ENCODE measurements around the gene SPOCK1. TPM values are rescaled to one million over a fixed set of nuclear protein-coding genes. Genes with fewer than 3 reads are reported as not detected.
"Not testable (repeated sequence)": the region's sequence is repeated elsewhere in the genome, so short reads cannot be mapped to it uniquely, and the experiment has no call there.

The SPOCK1 gene
- total and polyA plus RNA-seq, 4 donors: 31.8 to 217 (median 132) TPM

GRCh38 chr5:137394380-137394779 lies 104.7 kb downstream of the SPOCK1 start:
- H3K36me3 ChIP-seq (ENCODE audit: control insufficient read depth, insufficient read depth, low read length): no peaks in the 10 kb centered on the region
- H3K27me3 ChIP-seq (ENCODE audit: control insufficient read depth, insufficient read depth, low read length): no peaks in the 10 kb centered on the region
- 86% methylated on average over 1 of the region's 1 CpG for WGBS (ENCODE audit: insufficient coverage)
- no peak overlapping the region for H3K4me3 ChIP-seq (ENCODE audit: low read depth, low read length)
- H3K9me3 ChIP-seq (ENCODE audit: control insufficient read depth, insufficient read depth, low read length): no peaks in the 10 kb centered on the region
- H3K27ac ChIP-seq (ENCODE audit: low read depth, low read length): no peak overlapping the region
- no peaks in the 10 kb centered on the region for H3K4me1 ChIP-seq (ENCODE audit: control insufficient read depth, insufficient read depth, low read length)
- DNase-seq (ENCODE audit: low read depth in 4 of 6, low spot score in 6 of 6): no peak

- Histone ChIP-seq H3K27me3 (ENCODE audit: control insufficient read depth, insufficient read depth, low read length) (no peaks in the 10 kb centered on the region), H3K27ac (ENCODE audit: low read depth, low read length) (no peak overlapping the region), H3K4me1 (ENCODE audit: control insufficient read depth, insufficient read depth, low read length) (no peaks in the 10 kb centered on the region), H3K4me3 (ENCODE audit: low read depth, low read length) (no peak overlapping the region), H3K36me3 (ENCODE audit: control insufficient read depth, insufficient read depth, low read length) (no peaks in the 10 kb centered on the region), H3K9me3 (ENCODE audit: control insufficient read depth, insufficient read depth, low read length) (no peaks in the 10 kb centered on the region)
- no peak for DNase-seq (ENCODE audit: low read depth in 4 of 6, low spot score in 6 of 6)
- WGBS (ENCODE audit: insufficient coverage): no CpG with 5 or more reads among the region's 1 CpG
These were observed 105.7 kb downstream of the SPOCK1 start for GRCh38 chr5:137393196-137393993.

GRCh38 chr5:137392261-137392660 lies 106.9 kb downstream of the SPOCK1 start:
- no peaks in the 10 kb centered on the region for H3K36me3 ChIP-seq (ENCODE audit: control insufficient read depth, insufficient read depth, low read length)
- WGBS (ENCODE audit: insufficient coverage): 100% methylated on average over 2 of the region's 4 CpGs
- H3K4me1 ChIP-seq (ENCODE audit: control insufficient read depth, insufficient read depth, low read length): no peaks in the 10 kb centered on the region
- no peaks in the 10 kb centered on the region for H3K9me3 ChIP-seq (ENCODE audit: control insufficient read depth, insufficient read depth, low read length)
- no peak overlapping the region for H3K27ac ChIP-seq (ENCODE audit: low read depth, low read length)
- no peak for DNase-seq (ENCODE audit: low read depth in 4 of 6, low spot score in 6 of 6)
- H3K27me3 ChIP-seq (ENCODE audit: control insufficient read depth, insufficient read depth, low read length): no peaks in the 10 kb centered on the region
- no peak overlapping the region for H3K4me3 ChIP-seq (ENCODE audit: low read depth, low read length)

GRCh38 chr5:137391044-137391443 lies 108.1 kb downstream of the SPOCK1 start:
- H3K4me1 ChIP-seq (ENCODE audit: control insufficient read depth, insufficient read depth, low read length): not testable (repeated sequence)

GRCh38 chr5:137389042-137389441 lies 110.1 kb downstream of the SPOCK1 start:
- Histone ChIP-seq H3K27ac (ENCODE audit: low read depth, low read length) (no peak overlapping the region), H3K36me3 (ENCODE audit: control insufficient read depth, insufficient read depth, low read length) (no peaks in the 10 kb centered on the region), H3K4me3 (ENCODE audit: low read depth, low read length) (no peak overlapping the region), H3K4me1 (ENCODE audit: control insufficient read depth, insufficient read depth, low read length) (no peaks in the 10 kb centered on the region), H3K9me3 (ENCODE audit: control insufficient read depth, insufficient read depth, low read length) (no peaks in the 10 kb centered on the region), H3K27me3 (ENCODE audit: control insufficient read depth, insufficient read depth, low read length) (no peaks in the 10 kb centered on the region)
- no CpG with 5 or more reads among the region's 1 CpG for WGBS (ENCODE audit: insufficient coverage)
- no peak for DNase-seq (ENCODE audit: low read depth in 4 of 6, low spot score in 6 of 6)

More at GRCh38 chr5:137391044-137391443, 108.1 kb downstream of the SPOCK1 start:
- H3K27me3 ChIP-seq (ENCODE audit: control insufficient read depth, insufficient read depth, low read length); H3K4me3 ChIP-seq (ENCODE audit: low read depth, low read length); H3K9me3 ChIP-seq (ENCODE audit: control insufficient read depth, insufficient read depth, low read length); DNase-seq (ENCODE audit: low read depth in 4 of 6, low spot score in 6 of 6); H3K36me3 ChIP-seq (ENCODE audit: control insufficient read depth, insufficient read depth, low read length); H3K27ac ChIP-seq (ENCODE audit: low read depth, low read length): not testable (repeated sequence)
- no CpG with 5 or more reads among the region's 7 CpGs for WGBS (ENCODE audit: insufficient coverage)

- WGBS (ENCODE audit: insufficient coverage): no CpG with 5 or more reads among the region's 1 CpG
- DNase-seq (ENCODE audit: low read depth in 4 of 6, low spot score in 6 of 6): no peak
- H3K27me3 ChIP-seq (ENCODE audit: control insufficient read depth, insufficient read depth, low read length): no peaks in the 10 kb centered on the region
- peaks cover 9% of the 10 kb centered on the region for H3K9me3 ChIP-seq (ENCODE audit: control insufficient read depth, insufficient read depth, low read length)
- no peak overlapping the region for H3K27ac ChIP-seq (ENCODE audit: low read depth, low read length)
- no peak overlapping the region for H3K4me3 ChIP-seq (ENCODE audit: low read depth, low read length)
- H3K4me1 ChIP-seq (ENCODE audit: control insufficient read depth, insufficient read depth, low read length): no peaks in the 10 kb centered on the region
- no peaks in the 10 kb centered on the region for H3K36me3 ChIP-seq (ENCODE audit: control insufficient read depth, insufficient read depth, low read length)
These were observed 114.1 kb downstream of the SPOCK1 start for GRCh38 chr5:137385064-137385463.

- WGBS (ENCODE audit: insufficient coverage): 80% methylated on average over 1 of the region's 1 CpG
These were observed 115.2 kb downstream of the SPOCK1 start for GRCh38 chr5:137383909-137384308.

GRCh38 chr5:137381555-137381954 lies 117.6 kb downstream of the SPOCK1 start:
- no peak overlapping the region for H3K4me3 ChIP-seq (ENCODE audit: low read depth, low read length)
- peaks cover 9% of the 10 kb centered on the region for H3K9me3 ChIP-seq (ENCODE audit: control insufficient read depth, insufficient read depth, low read length)
- H3K27ac ChIP-seq (ENCODE audit: low read depth, low read length): no peak overlapping the region
- no CpG with 5 or more reads among the region's 1 CpG for WGBS (ENCODE audit: insufficient coverage)
- H3K27me3 ChIP-seq (ENCODE audit: control insufficient read depth, insufficient read depth, low read length): no peaks in the 10 kb centered on the region
- H3K36me3 ChIP-seq (ENCODE audit: control insufficient read depth, insufficient read depth, low read length): no peaks in the 10 kb centered on the region
- DNase-seq (ENCODE audit: low read depth in 4 of 6, low spot score in 6 of 6): no peak
- no peaks in the 10 kb centered on the region for H3K4me1 ChIP-seq (ENCODE audit: control insufficient read depth, insufficient read depth, low read length)

More at GRCh38 chr5:137383909-137384308, 115.2 kb downstream of the SPOCK1 start:
- Histone ChIP-seq H3K4me3 (ENCODE audit: low read depth, low read length) (no peak overlapping the region), H3K9me3 (ENCODE audit: control insufficient read depth, insufficient read depth, low read length) (peaks cover 9% of the 10 kb centered on the region), H3K27me3 (ENCODE audit: control insufficient read depth, insufficient read depth, low read length) (no peaks in the 10 kb centered on the region), H3K36me3 (ENCODE audit: control insufficient read depth, insufficient read depth, low read length) (no peaks in the 10 kb centered on the region), H3K4me1 (ENCODE audit: control insufficient read depth, insufficient read depth, low read length) (no peaks in the 10 kb centered on the region), H3K27ac (ENCODE audit: low read depth, low read length) (no peak overlapping the region)
- no peak for DNase-seq (ENCODE audit: low read depth in 4 of 6, low spot score in 6 of 6)

GRCh38 chr5:137379555-137380286 lies 119.4 kb downstream of the SPOCK1 start:
- Histone ChIP-seq H3K9me3 (ENCODE audit: control insufficient read depth, insufficient read depth, low read length) (peaks cover 9% of the 10 kb centered on the region), H3K4me1 (ENCODE audit: control insufficient read depth, insufficient read depth, low read length) (peaks cover 4% of the 10 kb centered on the region), H3K36me3 (ENCODE audit: control insufficient read depth, insufficient read depth, low read length) (no peaks in the 10 kb centered on the region), H3K27me3 (ENCODE audit: control insufficient read depth, insufficient read depth, low read length) (no peaks in the 10 kb centered on the region), H3K4me3 (ENCODE audit: low read depth, low read length) (no peak overlapping the region), H3K27ac (ENCODE audit: low read depth, low read length) (no peak overlapping the region)
- 80% methylated on average over 1 of the region's 5 CpGs for WGBS (ENCODE audit: insufficient coverage)
- DNase-seq (ENCODE audit: low read depth in 4 of 6, low spot score in 6 of 6): peak in 1 of 6 donors; percentile 50

All from spinal cord (tissue), 10 donors.